NCI-H69 (cell line): ENCODE results near the gene APOBEC3C.
"Not testable (repeated sequence)": the region's sequence is repeated elsewhere in the genome, so short reads cannot be mapped to it uniquely, and the experiment has no call there.

Experiments used
- DNase-seq: peaks from one replicate; lab custom pipeline; 2025; lab: John Stamatoyannopoulos, UW

The APOBEC3C gene

GRCh38 chr22:39061290-39061689, 47.2 kb downstream of the APOBEC3C start:
- DNase-seq = not testable (repeated sequence)

- DNase-seq = not testable (repeated sequence)
Measured at GRCh38 chr22:39061951-39062350, 47.9 kb downstream of the APOBEC3C start.

GRCh38 chr22:39063904-39064303, 49.8 kb downstream of the APOBEC3C start:
- not testable (repeated sequence) for DNase-seq

- DNase-seq = not testable (repeated sequence)
Measured at GRCh38 chr22:39066442-39067276, 52.6 kb downstream of the APOBEC3C start.

GRCh38 chr22:39068033-39068785, 54.2 kb downstream of the APOBEC3C start:
- DNase-seq = no peak
